IMR-90 (cell line): ENCODE results near the gene PTPRO. TPM values are rescaled to one million over a fixed set of nuclear protein-coding genes. Genes with fewer than 3 reads are reported as not detected.

Source experiments
- ATAC-seq: fragments of 200-7000 bp; cut with Tn5 transposase; 2 replicates; pipeline ENCODE4 v1.9.1; 2020; ENCODE audit warnings: low read depth, mild to moderate bottlenecking, moderate library complexity
- BruUV-seq: library from RNA; stranded (reverse); fragments of 400-500 nt; replicated peaks from 2 replicates; lab custom pipeline; 2021; lab: Mats Ljungman, UMichigan
- CTCF ChIA-PET: fragments of 300-600 bp; formaldehyde crosslinking; extraction: SDS; loops from one replicate; lab custom pipeline; 2021; ENCODE audit warnings: antibody characterized with exemption; lab: Yijun Ruan, JAX
- POLR2A ChIA-PET: fragments of 300-600 bp; sonication (Branson Sonifier 250); formaldehyde crosslinking; loops from one replicate; lab custom pipeline; 2022; ENCODE audit warnings: antibody characterized with exemption; ENCODE audit not compliant: unreplicated experiment; lab: Charles Lee
- DNase-seq: peaks from one replicate; pipeline ENCODE4 v3.0.0; 2013
- H2AFZ ChIP-seq: replicated peaks from 2 replicates; pipeline ENCODE3; 2013; ENCODE audit warnings: low read length, mild to moderate bottlenecking; ENCODE audit not compliant: poor library complexity
- H2AK5ac ChIP-seq: 2 replicates; pipeline ENCODE4 v1.6.1; 2013; ENCODE audit warnings: low read depth, low read length, inconsistent platforms
- H2AK9ac ChIP-seq: replicated peaks from 2 replicates; pipeline ENCODE3; 2013; ENCODE audit warnings: mild to moderate bottlenecking, low read depth, low read length, moderate library complexity; ENCODE audit not compliant: poor library complexity
- H2BK120ac ChIP-seq: 2 replicates; pipeline ENCODE4 v1.6.1; 2013; ENCODE audit warnings: low read depth, low read length, inconsistent platforms
- H2BK15ac ChIP-seq: 3 replicates; pipeline ENCODE4 v1.6.1; 2013; ENCODE audit warnings: low read depth, low read length, inconsistent platforms
- H2BK20ac ChIP-seq: 2 replicates; pipeline ENCODE4 v1.6.1; 2013; ENCODE audit warnings: low read depth, mild to moderate bottlenecking, inconsistent platforms, low read length, moderate library complexity
- H2BK5ac ChIP-seq: 2 replicates; pipeline ENCODE4 v1.6.1; 2013; ENCODE audit warnings: mild to moderate bottlenecking, low read depth, low read length, inconsistent platforms; ENCODE audit not compliant: poor library complexity, severe bottlenecking
- H3K14ac ChIP-seq: replicated peaks from 2 replicates; pipeline ENCODE4 v1.6.1; 2013; ENCODE audit warnings: low read depth, low read length, inconsistent platforms
- H3K18ac ChIP-seq: 2 replicates; pipeline ENCODE4 v1.6.1; 2013; ENCODE audit warnings: low read depth, low read length, control low read depth
- H3K23ac ChIP-seq: 2 replicates; pipeline ENCODE4 v1.6.1; 2013; ENCODE audit warnings: low read depth, low read length, inconsistent platforms
- H3K27ac ChIP-seq: 2 replicates; pipeline ENCODE4 v1.5.1; 2013; ENCODE audit warnings: mild to moderate bottlenecking, control low read depth, low read length; ENCODE audit not compliant: insufficient read depth
- H3K27me3 ChIP-seq: 2 replicates; pipeline ENCODE4 v1.6.1; 2013; ENCODE audit warnings: low read length; ENCODE audit not compliant: control insufficient read depth, insufficient read depth
- H3K36me3 ChIP-seq: 2 replicates; pipeline ENCODE4 v1.6.1; 2013; ENCODE audit warnings: low read length, mixed read lengths; ENCODE audit not compliant: control insufficient read depth, insufficient read depth
- H3K4ac ChIP-seq: 2 replicates; pipeline ENCODE4 v1.6.1; 2013; ENCODE audit warnings: low read depth, low read length, inconsistent platforms
- H3K4me1 ChIP-seq: 2 replicates; pipeline ENCODE4 v1.6.1; 2013; ENCODE audit warnings: low read length, mixed read lengths; ENCODE audit not compliant: control insufficient read depth, insufficient read depth
- H3K4me2 ChIP-seq: 2 replicates; pipeline ENCODE4 v1.6.1; 2013; ENCODE audit warnings: low read depth, mild to moderate bottlenecking, control low read depth, low read length, moderate library complexity
- H3K4me3 ChIP-seq: 2 replicates; pipeline ENCODE4 v1.5.1; 2013; ENCODE audit warnings: low read depth, mild to moderate bottlenecking, control low read depth, low read length, moderate library complexity; ENCODE audit not compliant: insufficient read depth
- H3K56ac ChIP-seq: 2 replicates; pipeline ENCODE4 v1.6.1; 2013; ENCODE audit warnings: low read length, inconsistent platforms; ENCODE audit not compliant: insufficient read depth; ENCODE audit errors: extremely low read depth
- H3K79me1 ChIP-seq, 2 experiments: 2 replicates each; pipeline ENCODE4 v1.6.1; 2013; ENCODE audit warnings: low read length in 2 of 2, inconsistent platforms in 1 of 2, low read depth in 1 of 2
- H3K9ac ChIP-seq: 2 replicates; pipeline ENCODE4 v1.6.1; 2013; ENCODE audit warnings: low read depth, low read length, control low read depth
- H3K9me1 ChIP-seq: 2 replicates; pipeline ENCODE4 v1.6.1; 2013; ENCODE audit warnings: low read length, inconsistent platforms; ENCODE audit not compliant: insufficient read depth
- H3K9me3 ChIP-seq: 2 replicates; pipeline ENCODE4 v1.6.1; 2013; ENCODE audit warnings: low read length; ENCODE audit not compliant: control insufficient read depth, insufficient read depth
- H4K20me1 ChIP-seq: 2 replicates; pipeline ENCODE4 v1.6.1; 2013; ENCODE audit warnings: low read length, inconsistent platforms; ENCODE audit not compliant: insufficient read depth
- H4K5ac ChIP-seq: 2 replicates; pipeline ENCODE4 v1.6.1; 2013; ENCODE audit warnings: mild to moderate bottlenecking, low read depth, low read length, control low read depth
- H4K8ac ChIP-seq, 2 experiments: 2 replicates each; pipeline ENCODE4 v1.6.1; 2013; ENCODE audit warnings: low read depth in 2 of 2, low read length in 2 of 2, control low read depth in 1 of 2, inconsistent platforms in 1 of 2
- H4K91ac ChIP-seq: 2 replicates; pipeline ENCODE4 v1.6.1; 2013; ENCODE audit warnings: low read depth, low read length, inconsistent platforms; ENCODE audit not compliant: insufficient read depth
- BHLHE40 ChIP-seq: fragments of 150-350 bp; IDR thresholded peaks from 2 replicates; pipeline ENCODE4 v1.6.1; 2016; ENCODE audit warnings: mild to moderate bottlenecking, low read depth, low read length
- CEBPB ChIP-seq: IDR thresholded peaks from 2 replicates; pipeline ENCODE4 v1.6.1; 2012; ENCODE audit warnings: low read depth, low read length, improper control_type of control experiment
- FOS ChIP-seq: fragments of 150-350 bp; IDR thresholded peaks from 2 replicates; pipeline ENCODE4 v1.6.1; 2016; ENCODE audit warnings: low read depth, low read length
- WGBS, 2 experiments: methylation state at CpG; one replicate each; pipeline versions ENCODE4 v1.1.5 to v1.1.7; 2013; ENCODE audit warnings: missing lambda C conversion rate in 2 of 2; ENCODE audit not compliant: insufficient read length in 1 of 2; ENCODE audit errors: extremely low coverage in 2 of 2; 5-methylcytosine and 5-hydroxymethylcytosine counted together
- dilution Hi-C: fragments of 300-500 bp; cut with HindIII; formaldehyde crosslinking; loops from one replicate; pipeline ENCODE4 v1.14.3; 2018; ENCODE audit warnings: low sequenced_read_pairs; ENCODE audit not compliant: unreplicated experiment
- in situ Hi-C: fragments of 300-500 bp; cut with MboI; formaldehyde crosslinking; loops from 3 replicates; pipeline ENCODE4 v1.14.3; 2019; ENCODE audit warnings: low sequenced_read_pairs, inconsistent platforms, mixed read lengths
- intact Hi-C: fragments of 100-400 bp; cut with micrococcal nuclease; formaldehyde crosslinking; loops from 2 replicates; pipeline ENCODE4 v1.10.0; 2022
- polyA plus RNA-seq, 3 experiments: library from polyadenylated mRNA; depleted of rRNA; stranded (reverse); fragments of >200 nt; gene quantifications; 2 replicates each; pipeline ENCODE4 v1.2.3, GENCODE V29; 2012; ENCODE audit warnings: low replicate concordance in 1 of 3
- total RNA-seq: library from RNA; depleted of rRNA; stranded (reverse); fragments of >200 nt; gene quantifications from 2 replicates; pipeline ENCODE4 v1.2.3, GENCODE V29; 2012

PTPRO gene
- total and polyA plus RNA-seq, 2 of the 4 experiments (the other 2 are of a cell fraction) = 0.03 to 0.18 TPM

DNA sequence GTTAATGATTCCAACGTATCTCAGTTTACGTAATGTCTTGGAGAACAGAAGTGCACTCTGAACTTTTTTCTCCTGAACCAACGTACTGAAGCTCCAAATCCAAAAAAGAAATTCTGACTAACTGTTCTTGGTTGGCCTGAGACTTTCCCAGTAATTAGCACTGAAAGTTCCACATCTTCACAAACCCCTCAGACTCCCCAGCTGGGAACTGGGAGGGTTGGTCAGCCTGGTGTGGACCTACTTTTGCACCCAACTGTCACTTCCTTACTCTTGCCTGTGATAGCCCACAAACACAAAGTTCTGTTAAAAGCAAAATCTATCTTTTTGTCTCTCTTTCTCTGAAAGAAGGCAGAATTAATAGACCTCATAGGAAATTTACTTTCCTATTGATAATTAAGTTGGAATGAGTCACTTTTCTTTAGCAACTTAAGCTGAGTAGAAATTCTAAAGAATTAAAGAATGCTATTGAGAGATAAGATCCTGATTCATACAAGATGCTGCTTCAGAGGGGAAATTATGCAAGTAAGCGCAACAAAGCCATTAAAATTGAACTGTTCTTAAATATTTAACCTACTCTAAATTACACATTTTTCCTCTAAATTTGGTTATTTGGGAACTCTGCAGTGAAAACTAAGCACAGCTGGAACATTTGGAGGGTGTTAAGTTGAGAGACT is 311.8 kb downstream of the PTPRO start:
- Histone ChIP-seq H4K91ac (peak overlapping the region; percentile 39; the same call in 1 of the 2 replicates), H3K4me1 (peaks cover 24% of the 10 kb centered on the region), H3K4me3 (no peak overlapping the region), H3K18ac (peak overlapping the region; percentile 62), H2AK9ac (no peak overlapping the region), H2AFZ (no peak overlapping the region), H3K9me3 (no peaks in the 10 kb centered on the region), H3K14ac (peak overlapping the region; percentile 43; the same call in 1 of the 2 replicates), H3K27ac (peak overlapping the region; percentile 57; the same call in 1 of the 2 replicates), H2BK15ac (peak overlapping the region; percentile 81), H3K56ac (no peak overlapping the region), H4K5ac (peak overlapping the region; percentile 52; the same call in 1 of the 2 replicates), H3K36me3 (peaks cover 4% of the 10 kb centered on the region), H3K9me1 (peaks cover 17% of the 10 kb centered on the region), H3K27me3 (no peaks in the 10 kb centered on the region), H3K9ac (no peak overlapping the region), H2BK120ac (peak overlapping the region; percentile 54; the same call in 1 of the 2 replicates), H4K20me1 (no peaks in the 10 kb centered on the region), H4K8ac (peak overlapping the region in 1 of 2 experiments; percentile 32; a peak in 1 of 4 replicates), H3K4ac (peak overlapping the region; percentile 55; the same call in 1 of the 2 replicates), H2BK20ac (peak overlapping the region; percentile 80), H2AK5ac (peak overlapping the region; percentile 31; the same call in 1 of the 2 replicates), H3K79me1 (peaks cover 4 to 30% of the 10 kb centered on the region in 2 experiments; a peak in 3 of 4 replicates), H2BK5ac (peak overlapping the region; percentile 51), H3K23ac (no peak overlapping the region), H3K4me2 (no peak overlapping the region)
- WGBS, 2 experiments = no CpG with 5 or more reads among the region's 4 CpGs
- no TSS peak for BruUV-seq
- intact Hi-C loops (no loop called here), in situ Hi-C loops (no loop called here), dilution Hi-C loops (no loop called here)
- POLR2A ChIA-PET = no interaction called here
- peak; percentile 70 for DNase-seq
- no peak for ATAC-seq
- TF ChIP-seq BHLHE40 (no peak), CEBPB (peak; percentile 76), FOS (peak; percentile 39; the same call in 1 of the 2 replicates)
- CTCF ChIA-PET = no interaction called here
